Measurements from ENCODE around the gene MAOA. TPM values are rescaled to one million over a fixed set of nuclear protein-coding genes. Genes with fewer than 3 reads are reported as not detected.

Gene MAOA
- total and polyA plus RNA-seq, 2 experiments from 2014 or later = 54.0 to 110 TPM

- no peaks in the 10 kb centered on the region for H3K9me2 ChIP-seq (replicated peaks; ENCODE audit: insufficient read depth)
- H3K27me3 ChIP-seq = no peaks in the 10 kb centered on the region
- H3K36me3 ChIP-seq (replicated peaks; ENCODE audit: insufficient read depth, low read depth) = no peaks in the 10 kb centered on the region
- 81% methylated on average over 4 of the region's 4 CpGs for WGBS (ENCODE audit: low lambda C conversion rate, missing lambda C conversion rate)
- peaks cover 68% of the 10 kb centered on the region for H3K79me2 ChIP-seq
- H3K4me3 ChIP-seq = no peak overlapping the region
- H3K27ac ChIP-seq = no peak overlapping the region
- H3K4me2 ChIP-seq = peak overlapping the region; percentile 17
- no peak overlapping the region for H2AFZ ChIP-seq
- DNase-seq (ENCODE audit: low spot score) = no peak
- H4K20me1 ChIP-seq (ENCODE audit: insufficient read depth, poor library complexity, severe bottlenecking) = no peaks in the 10 kb centered on the region
- peaks cover 4% of the 10 kb centered on the region for H3K4me1 ChIP-seq (ENCODE audit: insufficient read depth)
- H3K9me3 ChIP-seq (ENCODE audit: low read depth) = no peaks in the 10 kb centered on the region
- TF ChIP-seq EZH2phosphoT487 (IDR thresholded peaks at IDR 0.05; ENCODE audit: low read depth, severe bottlenecking, unreplicated experiment) (no peak), CTCF (IDR thresholded peaks at IDR 0.05; ENCODE audit: poor library complexity) (no peak), EZH2 (IDR thresholded peaks at IDR 0.05; ENCODE audit: borderline replicate concordance) (no peak)
Measured at GRCh38 chrX:43661521-43662240, 5.6 kb downstream of the MAOA start.

GRCh38 chrX:43663173-43663572 lies 7.1 kb downstream of the MAOA start:
- WGBS (ENCODE audit: low lambda C conversion rate, missing lambda C conversion rate) = 84% methylated on average over 1 of the region's 1 CpG
- Histone ChIP-seq H3K4me2 (no peak overlapping the region), H2AFZ (no peak overlapping the region), H3K79me2 (peaks cover 64% of the 10 kb centered on the region), H3K27ac (no peak overlapping the region), H3K9me2 (replicated peaks; ENCODE audit: insufficient read depth) (no peaks in the 10 kb centered on the region), H4K20me1 (ENCODE audit: insufficient read depth, poor library complexity, severe bottlenecking) (no peaks in the 10 kb centered on the region), H3K4me3 (no peak overlapping the region), H3K36me3 (replicated peaks; ENCODE audit: insufficient read depth, low read depth) (no peaks in the 10 kb centered on the region), H3K9me3 (ENCODE audit: low read depth) (no peaks in the 10 kb centered on the region), H3K4me1 (ENCODE audit: insufficient read depth) (peaks cover 4% of the 10 kb centered on the region), H3K27me3 (no peaks in the 10 kb centered on the region)
- TF ChIP-seq CTCF (IDR thresholded peaks at IDR 0.05; ENCODE audit: poor library complexity) (no peak), EZH2 (IDR thresholded peaks at IDR 0.05; ENCODE audit: borderline replicate concordance) (no peak), EZH2phosphoT487 (IDR thresholded peaks at IDR 0.05; ENCODE audit: low read depth, severe bottlenecking, unreplicated experiment) (no peak)
- no peak for DNase-seq (ENCODE audit: low spot score)

- peaks cover 54% of the 10 kb centered on the region for H3K79me2 ChIP-seq
- no peak for DNase-seq (ENCODE audit: low spot score)
- no peak overlapping the region for H3K4me2 ChIP-seq
- H3K27ac ChIP-seq = no peak overlapping the region
- H3K4me3 ChIP-seq = no peak overlapping the region
- no peaks in the 10 kb centered on the region for H3K9me2 ChIP-seq (replicated peaks; ENCODE audit: insufficient read depth)
- H3K27me3 ChIP-seq = no peaks in the 10 kb centered on the region
- H4K20me1 ChIP-seq (ENCODE audit: insufficient read depth, poor library complexity, severe bottlenecking) = no peaks in the 10 kb centered on the region
- WGBS (ENCODE audit: low lambda C conversion rate, missing lambda C conversion rate) = 81% methylated on average over 3 of the region's 3 CpGs
- H3K36me3 ChIP-seq (replicated peaks; ENCODE audit: insufficient read depth, low read depth) = no peaks in the 10 kb centered on the region
- H3K4me1 ChIP-seq (ENCODE audit: insufficient read depth) = peaks cover 4% of the 10 kb centered on the region
- TF ChIP-seq EZH2 (IDR thresholded peaks at IDR 0.05; ENCODE audit: borderline replicate concordance) (no peak), EZH2phosphoT487 (IDR thresholded peaks at IDR 0.05; ENCODE audit: low read depth, severe bottlenecking, unreplicated experiment) (no peak), CTCF (IDR thresholded peaks at IDR 0.05; ENCODE audit: poor library complexity) (no peak)
- H3K9me3 ChIP-seq (ENCODE audit: low read depth) = no peaks in the 10 kb centered on the region
- no peak overlapping the region for H2AFZ ChIP-seq
Measured at GRCh38 chrX:43664258-43664657, 8.2 kb downstream of the MAOA start.
